HepG2 (cell line): ENCODE measurements around the gene TIMM9. TPM values are rescaled to one million over a fixed set of nuclear protein-coding genes. Genes with fewer than 3 reads are reported as not detected.

ENCODE experiments used
- ATAC-seq: fragments of 200-7000 bp; cut with Tn5 transposase; 3 replicates; pipeline ENCODE4 v1.9.1; 2020; ENCODE audit warnings: mild to moderate bottlenecking, moderate library complexity
- BruUV-seq: library from RNA; stranded (reverse); fragments of 400-500 nt; replicated peaks from 2 replicates; lab custom pipeline; 2021; lab: Mats Ljungman, UMichigan
- CTCF ChIA-PET: fragments of 300-600 bp; formaldehyde crosslinking; extraction: SDS; loops from one replicate; lab custom pipeline; 2021; ENCODE audit warnings: low total read pairs, inconsistent platforms, low intra/inter-chr PET ratio; lab: Yijun Ruan, JAX
- POLR2A ChIA-PET: fragments of 350-600 bp; sonication (Branson Sonifier 250); formaldehyde crosslinking; loops from one replicate; lab custom pipeline; 2020; ENCODE audit warnings: antibody characterized with exemption, inconsistent platforms; lab: Yijun Ruan, JAX
- DNase-seq: peaks from one replicate; pipeline ENCODE4 v3.0.0-alpha.2; 2015; ENCODE audit warnings: low spot score
- FAIRE-seq: peaks from 3 replicates; lab custom pipeline; 2011; peaks lifted over from hg19 to GRCh38; lab: Jason Lieb, UNC
- H2AFZ ChIP-seq: one replicate; pipeline ENCODE4 v1.6.1; 2011; ENCODE audit warnings: low read length, inconsistent platforms
- H3K27ac ChIP-seq: fragments of 300-600 bp; 3 replicates; pipeline ENCODE4 v1.8.0; 2011; ENCODE audit warnings: mixed run types, mild to moderate bottlenecking, mixed read lengths, low read length, inconsistent platforms; ENCODE audit not compliant: insufficient read depth; ENCODE audit errors: extremely low read length
- H3K27me3 ChIP-seq, 2 experiments: fragments of 200-600 bp in 1 of 2; 2 replicates in 1 of 2; 3 replicates in 1 of 2; pipeline versions ENCODE4 v1.6.0 to v1.8.0; 2011; ENCODE audit warnings: low read length in 2 of 2, mild to moderate bottlenecking in 2 of 2, moderate library complexity in 2 of 2, inconsistent platforms in 1 of 2; ENCODE audit not compliant: insufficient read depth in 2 of 2, control insufficient read depth in 1 of 2
- H3K36me3 ChIP-seq, 2 experiments: fragments of 200-600 bp in 1 of 2; replicated peaks in 1 of 2; 2 replicates in 1 of 2; 3 replicates in 1 of 2; pipeline versions ENCODE4 v1.5.1 to v1.8.0; 2011; ENCODE audit warnings: low read length in 2 of 2, inconsistent platforms in 1 of 2; ENCODE audit not compliant: insufficient read depth in 2 of 2, control insufficient read depth in 1 of 2
- H3K4me1 ChIP-seq: 2 replicates; pipeline ENCODE4 v1.5.1; 2012; ENCODE audit warnings: low read length, inconsistent platforms; ENCODE audit not compliant: insufficient read depth
- H3K4me2 ChIP-seq: 2 replicates; pipeline ENCODE4 v1.6.0; 2011; ENCODE audit warnings: low read depth, low read length, inconsistent platforms
- H3K4me3 ChIP-seq, 3 experiments: fragments of 200-600 bp in 1 of 3; sonication (generic), shearing (Covaris generic) in 1 of 3; replicated peaks in 1 of 3; 2 replicates each; pipeline ENCODE4 v1.5.1; 2011 to 2016; ENCODE audit warnings: low read length in 3 of 3, inconsistent platforms in 2 of 3, low read depth in 2 of 3, mild to moderate bottlenecking in 2 of 3, control low read depth in 1 of 3, mixed read lengths in 1 of 3; ENCODE audit not compliant: insufficient read depth in 1 of 3
- H3K79me2 ChIP-seq: one replicate; pipeline ENCODE4 v1.6.1; 2011; ENCODE audit warnings: low read length, inconsistent platforms; ENCODE audit not compliant: insufficient read depth
- H3K9ac ChIP-seq: 2 replicates; pipeline ENCODE4 v1.6.0; 2011; ENCODE audit warnings: mild to moderate bottlenecking, low read depth, low read length, inconsistent platforms; ENCODE audit not compliant: insufficient read depth
- H3K9me3 ChIP-seq: 2 replicates; pipeline ENCODE4 v1.5.1; 2012; ENCODE audit warnings: mild to moderate bottlenecking, low read length
- H4K20me1 ChIP-seq: 2 replicates; pipeline ENCODE4 v1.6.0; 2011; ENCODE audit warnings: inconsistent platforms, mild to moderate bottlenecking, low read length, moderate library complexity; ENCODE audit not compliant: insufficient read depth
- JUNB ChIP-seq: sonication (generic); formaldehyde crosslinking; IDR thresholded peaks from 2 replicates; pipeline ENCODE4 v1.8.0; 2022; ENCODE audit warnings: missing genetic modification reagents, mild to moderate bottlenecking, borderline replicate concordance
- KIAA2018 ChIP-seq: sonication (generic); formaldehyde crosslinking; IDR thresholded peaks from 2 replicates; pipeline ENCODE4 v1.5.0; 2020; ENCODE audit warnings: mild to moderate bottlenecking, missing genetic modification reagents, borderline replicate concordance
- SIX4 ChIP-seq: sonication (generic); formaldehyde crosslinking; IDR thresholded peaks from 2 replicates; pipeline ENCODE4 v1.4.0; 2020; ENCODE audit warnings: missing genetic modification reagents
- SOX6 ChIP-seq, 2 experiments: fragments of 450-650 bp in 1 of 2; sonication (generic) in 1 of 2; formaldehyde crosslinking in 1 of 2; IDR thresholded peaks; 2 replicates each; pipeline versions ENCODE4 v1.4.0 to v1.6.1; 2017 to 2020; ENCODE audit warnings: antibody characterized with exemption in 1 of 2, mild to moderate bottlenecking in 1 of 2, missing genetic modification reagents in 1 of 2
- ZBTB14 ChIP-seq: sonication (generic); formaldehyde crosslinking; IDR thresholded peaks from 2 replicates; pipeline ENCODE4 v1.4.0; 2020; ENCODE audit warnings: missing genetic modification reagents
- ZNF34 ChIP-seq: sonication (generic); formaldehyde crosslinking; IDR thresholded peaks from 2 replicates; pipeline ENCODE4 v1.4.0; 2020; ENCODE audit warnings: mild to moderate bottlenecking, missing genetic modification reagents, borderline replicate concordance
- ZNF761 ChIP-seq: sonication (generic); formaldehyde crosslinking; conservative IDR thresholded peaks from 2 replicates; pipeline ENCODE4 v1.4.0; 2020; ENCODE audit warnings: mild to moderate bottlenecking, missing genetic modification reagents
- WGBS: methylation state at CpG from one replicate; pipeline ENCODE4 v1.1.6; 2017; ENCODE audit warnings: low lambda C conversion rate; 5-methylcytosine and 5-hydroxymethylcytosine counted together
- in situ Hi-C: cut with HindIII; loops from 2 replicates; pipeline ENCODE4 v1.10.0; 2017; ENCODE audit warnings: low pct_unique_long_range_greater_than_20kb; ENCODE audit not compliant: extremely low pct_ligation_motif_present
- intact Hi-C: fragments of 100-400 bp; cut with micrococcal nuclease; formaldehyde crosslinking; loops from one replicate; pipeline ENCODE4 v1.10.0; 2022; ENCODE audit not compliant: unreplicated experiment
- polyA plus RNA-seq, 8 experiments: library from polyadenylated mRNA; depleted of rRNA in 3 of 8; stranded (reverse) in 7 of 8; unstranded in 1 of 8; fragments of >200 nt; fragmentation: Illumina TruSeq in 4 of 8; extraction: Trizol in 4 of 8; gene quantifications; 2 replicates each; pipeline versions ENCODE4 v1.2.1 to v1.2.3, GENCODE V29; 2011 to 2016; ENCODE audit warnings: low read depth in 4 of 8, missing spikeins in 1 of 8, mixed read lengths in 1 of 8; ENCODE audit not compliant: insufficient read depth in 1 of 8
- total RNA-seq, 5 experiments: library from RNA; depleted of rRNA; stranded (reverse); fragments of >200 nt; fragmentation: Illumina TruSeq; extraction: Trizol; gene quantifications; 2 replicates each; pipeline ENCODE4 v1.2.3, GENCODE V29; 2016; ENCODE audit warnings: low read depth in 1 of 5

TIMM9 gene
- total and polyA plus RNA-seq, 2 of the 13 experiments (the other 11 are each of a cell fraction or from before 2014, with no cell fraction given), result 30.5 to 42.5 TPM

GRCh38 chr14:58460772-58461171 is 33.4 kb upstream of the TIMM9 start:
- POLR2A ChIA-PET, result no interaction called here
- Histone ChIP-seq H3K36me3 (peaks cover 8 to 28% of the 10 kb centered on the region in 2 experiments; a peak in 4 of 5 replicates), H3K9ac (no peak overlapping the region), H3K9me3 (no peaks in the 10 kb centered on the region), H3K79me2 (no peaks in the 10 kb centered on the region), H3K27ac (no peak overlapping the region), H3K27me3 (no peaks in the 10 kb centered on the region), H2AFZ (no peak overlapping the region)
- in situ Hi-C loops, result no loop called here
- intact Hi-C loops, result no loop called here
- DNase-seq, result no peak
- no TSS peak for BruUV-seq
- WGBS, result 97% methylated on average over 2 of the region's 2 CpGs
- CTCF ChIA-PET, result no interaction called here
- TF ChIP-seq SIX4 (CRISPR knock-in tag) (no peak), ZBTB14 (no peak), JUNB (CRISPR knock-in tag) (no peak), SOX6 (IDR thresholded peaks at IDR 0.05) (no peak), SOX6 (CRISPR knock-in tag; IDR thresholded peaks at IDR 0.05) (no peak)
- TF ChIP-seq, all 625 proteins: peak for 0
- Histone ChIP-seq H3K4me3 (no peak overlapping the region), H3K4me1 (peaks cover 5% of the 10 kb centered on the region; the same call in 1 of the 2 replicates), H3K4me2 (no peak overlapping the region), H4K20me1 (no peaks in the 10 kb centered on the region)
- ATAC-seq, result no peak
- FAIRE-seq, result no peak

GRCh38 chr14:58455593-58456265 is 28.4 kb upstream of the TIMM9 start:
- Histone ChIP-seq H3K27ac (no peak overlapping the region), H4K20me1 (no peaks in the 10 kb centered on the region), H3K27me3 (no peaks in the 10 kb centered on the region), H3K9ac (no peak overlapping the region), H3K4me2 (no peak overlapping the region), H3K79me2 (no peaks in the 10 kb centered on the region), H3K4me3 (no peak overlapping the region), H3K36me3 (peaks cover 3 to 19% of the 10 kb centered on the region in 2 experiments; a peak in 2 of 5 replicates), H3K4me1 (no peaks in the 10 kb centered on the region), H2AFZ (no peak overlapping the region), H3K9me3 (no peaks in the 10 kb centered on the region)
- no TSS peak for BruUV-seq
- FAIRE-seq, result no peak
- in situ Hi-C loops (no loop called here), intact Hi-C loops (no loop called here)
- ATAC-seq, result no peak
- ChIA-PET POLR2A (no interaction called here), CTCF (no interaction called here)
- DNase-seq, result no peak
- WGBS, result 86% methylated on average over 9 of the region's 9 CpGs
- TF ChIP-seq ZNF761 (CRISPR knock-in tag) (no peak), KIAA2018 (CRISPR knock-in tag) (no peak), ZNF34 (CRISPR knock-in tag) (no peak)
